GM12891 (cell line): ENCODE measurements around the gene REXO4. TPM values are rescaled to one million over a fixed set of nuclear protein-coding genes. Genes with fewer than 3 reads are reported as not detected.

Experiments used
- DNase-seq: peaks from one replicate; pipeline ENCODE4 v3.0.0; 2011; ENCODE audit warnings: low spot score; ENCODE audit not compliant: insufficient read length
- FAIRE-seq: peaks from 2 replicates; lab custom pipeline; 2011; peaks lifted over from hg19 to GRCh38; lab: Jason Lieb, UNC
- PAX5 ChIP-seq: IDR thresholded peaks from 2 replicates; pipeline ENCODE4 v1.6.1; 2011; ENCODE audit warnings: low read length, moderate library complexity, mild to moderate bottlenecking; ENCODE audit not compliant: insufficient read depth, severe bottlenecking
- POLR2A ChIP-seq: IDR thresholded peaks from 2 replicates; pipeline ENCODE4 v1.6.1; 2011; ENCODE audit warnings: low read depth, low read length, control low read depth
- POLR2AphosphoS5 ChIP-seq: IDR thresholded peaks from 2 replicates; pipeline ENCODE4 v1.6.1; 2011; ENCODE audit warnings: low read depth, low read length, control low read depth
- POU2F2 ChIP-seq: IDR thresholded peaks from 2 replicates; pipeline ENCODE4 v1.6.1; 2011; ENCODE audit warnings: low read depth, mild to moderate bottlenecking, control low read depth, low read length, moderate library complexity
- SPI1 ChIP-seq: IDR thresholded peaks from 2 replicates; pipeline ENCODE4 v1.6.1; 2011; ENCODE audit warnings: low read depth, low read length, control low read depth
- TAF1 ChIP-seq: IDR thresholded peaks from 2 replicates; pipeline ENCODE4 v1.6.1; 2011; ENCODE audit warnings: low read depth, low read length, control low read depth
- polyA plus RNA-seq: library from polyadenylated mRNA; unstranded; fragments of >200 nt; gene quantifications from one replicate; pipeline ENCODE4 v1.2.1, GENCODE V29; 2012; ENCODE audit warnings: low read depth, missing spikeins, inconsistent platforms; ENCODE audit not compliant: missing spikeins

REXO4 gene
- polyA plus RNA-seq = 25.6 TPM

- TF ChIP-seq POLR2AphosphoS5 (peak; percentile 60; the same call in 1 of the 2 replicates), PAX5 (no peak), POU2F2 (peak; percentile 65; the same call in 1 of the 2 replicates), SPI1 (no peak), POLR2A (peak; percentile 63), TAF1 (peak; percentile 85)
- DNase-seq = peak; percentile 83
- FAIRE-seq = peak; percentile 82
These were observed at the start of gene REXO4 for GRCh38 chr9:133417541-133418461. REXO4 (minus strand) TSS chr9:133418010; CDS start chr9:133417844, 166 bp downstream.

GRCh38 chr9:133467101-133467500 lies 49.3 kb upstream of the REXO4 start:
- TF ChIP-seq SPI1 = no peak
- TF ChIP-seq POU2F2 = no peak
- no peak for TF ChIP-seq PAX5
- no peak for TF ChIP-seq TAF1
- no peak for TF ChIP-seq POLR2A
- 0 out of 2 replicates have a peak, but pooled peaks have one; percentile 9 for TF ChIP-seq POLR2AphosphoS5
- no peak for FAIRE-seq
- DNase-seq = no peak

GRCh38 chr9:133465984-133466383 lies 48.2 kb upstream of the REXO4 start:
- TF ChIP-seq TAF1 (no peak), POU2F2 (no peak)
- DNase-seq (no peak), FAIRE-seq (no peak)

- no peak for DNase-seq
- no peak for FAIRE-seq
- TF ChIP-seq POLR2A (no peak), TAF1 (no peak), POLR2AphosphoS5 (no peak), SPI1 (no peak), PAX5 (no peak), POU2F2 (no peak)
These were observed 46.8 kb upstream of the REXO4 start for GRCh38 chr9:133464638-133465037.

- TF ChIP-seq POU2F2 = no peak
- TF ChIP-seq POLR2A = no peak
- no peak for TF ChIP-seq TAF1
- no peak for TF ChIP-seq SPI1
- no peak for TF ChIP-seq POLR2AphosphoS5
- FAIRE-seq = no peak
- no peak for DNase-seq
These were observed 46.2 kb upstream of the REXO4 start for GRCh38 chr9:133463864-133464615.

- no peak for TF ChIP-seq TAF1
- no peak for TF ChIP-seq POLR2A
- no peak for TF ChIP-seq POLR2AphosphoS5
- no peak for TF ChIP-seq PAX5
- no peak for TF ChIP-seq POU2F2
- no peak for TF ChIP-seq SPI1
- DNase-seq (no peak), FAIRE-seq (no peak)
These were observed 45.5 kb upstream of the REXO4 start for GRCh38 chr9:133463234-133463863.

GRCh38 chr9:133461975-133462374 lies 44.2 kb upstream of the REXO4 start:
- FAIRE-seq = no peak
- TF ChIP-seq PAX5 (no peak), POLR2AphosphoS5 (no peak), TAF1 (no peak), POLR2A (no peak), SPI1 (no peak), POU2F2 (no peak)

GRCh38 chr9:133460405-133461175 lies 42.8 kb upstream of the REXO4 start:
- FAIRE-seq (peak; percentile 75), DNase-seq (peak; percentile 60)
- TF ChIP-seq PAX5 = no peak
- no peak for TF ChIP-seq SPI1
- no peak for TF ChIP-seq TAF1
- TF ChIP-seq POLR2A = no peak
- TF ChIP-seq POLR2AphosphoS5 = no peak
- TF ChIP-seq POU2F2 = no peak

More at GRCh38 chr9:133461975-133462374, 44.2 kb upstream of the REXO4 start:
- no peak for DNase-seq
